HepG2 (cell line): ENCODE measurements around the gene EPHA2. TPM values are rescaled to one million over a fixed set of nuclear protein-coding genes. Genes with fewer than 3 reads are reported as not detected.
A peak's percentile ranks its signal among the peaks of the same experiment; 100 is the strongest.

Experiments
- ATAC-seq: fragments of 200-7000 bp; cut with Tn5 transposase; 3 replicates; pipeline ENCODE4 v1.9.1; 2020; ENCODE audit warnings: mild to moderate bottlenecking, moderate library complexity
- BruUV-seq: library from RNA; stranded (reverse); fragments of 400-500 nt; replicated peaks from 2 replicates; lab custom pipeline; 2021; lab: Mats Ljungman, UMichigan
- CTCF ChIA-PET: fragments of 300-600 bp; formaldehyde crosslinking; extraction: SDS; loops from one replicate; lab custom pipeline; 2021; ENCODE audit warnings: low total read pairs, inconsistent platforms, low intra/inter-chr PET ratio; lab: Yijun Ruan, JAX
- POLR2A ChIA-PET: fragments of 350-600 bp; sonication (Branson Sonifier 250); formaldehyde crosslinking; loops from one replicate; lab custom pipeline; 2020; ENCODE audit warnings: antibody characterized with exemption, inconsistent platforms; lab: Yijun Ruan, JAX
- DNase-seq: peaks from one replicate; pipeline ENCODE4 v3.0.0-alpha.2; 2015; ENCODE audit warnings: low spot score
- FAIRE-seq: peaks from 3 replicates; lab custom pipeline; 2011; peaks lifted over from hg19 to GRCh38; lab: Jason Lieb, UNC
- H2AFZ ChIP-seq: one replicate; pipeline ENCODE4 v1.6.1; 2011; ENCODE audit warnings: low read length, inconsistent platforms
- H3K27ac ChIP-seq: fragments of 300-600 bp; 3 replicates; pipeline ENCODE4 v1.8.0; 2011; ENCODE audit warnings: mixed run types, mild to moderate bottlenecking, mixed read lengths, low read length, inconsistent platforms; ENCODE audit not compliant: insufficient read depth; ENCODE audit errors: extremely low read length
- H3K27me3 ChIP-seq, 2 experiments: fragments of 200-600 bp in 1 of 2; 2 replicates in 1 of 2; 3 replicates in 1 of 2; pipeline versions ENCODE4 v1.6.0 to v1.8.0; 2011; ENCODE audit warnings: low read length in 2 of 2, mild to moderate bottlenecking in 2 of 2, moderate library complexity in 2 of 2, inconsistent platforms in 1 of 2; ENCODE audit not compliant: insufficient read depth in 2 of 2, control insufficient read depth in 1 of 2
- H3K36me3 ChIP-seq, 2 experiments: fragments of 200-600 bp in 1 of 2; replicated peaks in 1 of 2; 2 replicates in 1 of 2; 3 replicates in 1 of 2; pipeline versions ENCODE4 v1.5.1 to v1.8.0; 2011; ENCODE audit warnings: low read length in 2 of 2, inconsistent platforms in 1 of 2; ENCODE audit not compliant: insufficient read depth in 2 of 2, control insufficient read depth in 1 of 2
- H3K4me1 ChIP-seq: 2 replicates; pipeline ENCODE4 v1.5.1; 2012; ENCODE audit warnings: low read length, inconsistent platforms; ENCODE audit not compliant: insufficient read depth
- H3K4me2 ChIP-seq: 2 replicates; pipeline ENCODE4 v1.6.0; 2011; ENCODE audit warnings: low read depth, low read length, inconsistent platforms
- H3K4me3 ChIP-seq, 3 experiments: fragments of 200-600 bp in 1 of 3; sonication (generic), shearing (Covaris generic) in 1 of 3; replicated peaks in 1 of 3; 2 replicates each; pipeline ENCODE4 v1.5.1; 2011 to 2016; ENCODE audit warnings: low read length in 3 of 3, inconsistent platforms in 2 of 3, low read depth in 2 of 3, mild to moderate bottlenecking in 2 of 3, control low read depth in 1 of 3, mixed read lengths in 1 of 3; ENCODE audit not compliant: insufficient read depth in 1 of 3
- H3K79me2 ChIP-seq: one replicate; pipeline ENCODE4 v1.6.1; 2011; ENCODE audit warnings: low read length, inconsistent platforms; ENCODE audit not compliant: insufficient read depth
- H3K9ac ChIP-seq: 2 replicates; pipeline ENCODE4 v1.6.0; 2011; ENCODE audit warnings: mild to moderate bottlenecking, low read depth, low read length, inconsistent platforms; ENCODE audit not compliant: insufficient read depth
- H3K9me3 ChIP-seq: 2 replicates; pipeline ENCODE4 v1.5.1; 2012; ENCODE audit warnings: mild to moderate bottlenecking, low read length
- H4K20me1 ChIP-seq: 2 replicates; pipeline ENCODE4 v1.6.0; 2011; ENCODE audit warnings: inconsistent platforms, mild to moderate bottlenecking, low read length, moderate library complexity; ENCODE audit not compliant: insufficient read depth
- BATF2 ChIP-seq: sonication (generic); formaldehyde crosslinking; IDR thresholded peaks from 2 replicates; pipeline ENCODE4 v1.8.0; 2022; ENCODE audit warnings: mild to moderate bottlenecking, missing genetic modification reagents, moderate library complexity
- ELK4 ChIP-seq: sonication (generic); formaldehyde crosslinking; IDR thresholded peaks from 2 replicates; pipeline ENCODE4 v1.9.0; 2021; ENCODE audit warnings: missing genetic modification reagents, borderline replicate concordance
- GMEB2 ChIP-seq: IDR thresholded peaks from 2 replicates; pipeline ENCODE4 v1.6.1; 2016; ENCODE audit warnings: missing biosample characterization, missing genetic modification reagents, low read depth
- HNRNPL ChIP-seq: fragments of 200-400 bp; formaldehyde crosslinking; IDR thresholded peaks from 2 replicates; pipeline ENCODE4 v1.6.1; 2017; ENCODE audit warnings: mild to moderate bottlenecking, low read depth, low read length
- HNRNPLL ChIP-seq: fragments of 200-400 bp; formaldehyde crosslinking; IDR thresholded peaks from 2 replicates; pipeline ENCODE4 v1.6.1; 2017; ENCODE audit warnings: mild to moderate bottlenecking, low read depth, low read length; ENCODE audit not compliant: poor library complexity, severe bottlenecking
- MEIS1 ChIP-seq: sonication (generic); formaldehyde crosslinking; IDR thresholded peaks from 2 replicates; pipeline ENCODE4 v1.9.0; 2021; ENCODE audit warnings: mild to moderate bottlenecking, missing genetic modification reagents, moderate library complexity, borderline replicate concordance
- NRL ChIP-seq: sonication (generic); formaldehyde crosslinking; IDR thresholded peaks from 2 replicates; pipeline ENCODE4 v1.5.0; 2020; ENCODE audit warnings: missing genetic modification reagents, mild to moderate bottlenecking, moderate library complexity, borderline replicate concordance
- SMAD9 ChIP-seq: sonication (generic); formaldehyde crosslinking; IDR thresholded peaks from 2 replicates; pipeline ENCODE4 v1.5.1; 2020; ENCODE audit warnings: mild to moderate bottlenecking, missing genetic modification reagents
- ZFP82 ChIP-seq: sonication (generic); formaldehyde crosslinking; IDR thresholded peaks from 2 replicates; pipeline ENCODE4 v1.5.1; 2020; ENCODE audit warnings: mild to moderate bottlenecking, missing genetic modification reagents, borderline replicate concordance
- ZFP90 ChIP-seq: sonication (generic); formaldehyde crosslinking; IDR thresholded peaks from 2 replicates; pipeline ENCODE4 v1.8.0; 2022; ENCODE audit warnings: missing genetic modification reagents, mild to moderate bottlenecking, inconsistent platforms, borderline replicate concordance
- ZNF672 ChIP-seq: sonication (generic); formaldehyde crosslinking; IDR thresholded peaks from 2 replicates; pipeline ENCODE4 v1.8.1; 2022; ENCODE audit warnings: missing genetic modification reagents
- ZNF792 ChIP-seq: IDR thresholded peaks from 2 replicates; pipeline ENCODE4 v1.6.1; 2016
- WGBS: methylation state at CpG from one replicate; pipeline ENCODE4 v1.1.6; 2017; ENCODE audit warnings: low lambda C conversion rate; 5-methylcytosine and 5-hydroxymethylcytosine counted together
- in situ Hi-C: cut with HindIII; loops from 2 replicates; pipeline ENCODE4 v1.10.0; 2017; ENCODE audit warnings: low pct_unique_long_range_greater_than_20kb; ENCODE audit not compliant: extremely low pct_ligation_motif_present
- intact Hi-C: fragments of 100-400 bp; cut with micrococcal nuclease; formaldehyde crosslinking; loops from one replicate; pipeline ENCODE4 v1.10.0; 2022; ENCODE audit not compliant: unreplicated experiment
- polyA plus RNA-seq, 8 experiments: library from polyadenylated mRNA; depleted of rRNA in 3 of 8; stranded (reverse) in 7 of 8; unstranded in 1 of 8; fragments of >200 nt; fragmentation: Illumina TruSeq in 4 of 8; extraction: Trizol in 4 of 8; gene quantifications; 2 replicates each; pipeline versions ENCODE4 v1.2.1 to v1.2.3, GENCODE V29; 2011 to 2016; ENCODE audit warnings: low read depth in 4 of 8, missing spikeins in 1 of 8, mixed read lengths in 1 of 8; ENCODE audit not compliant: insufficient read depth in 1 of 8
- total RNA-seq, 5 experiments: library from RNA; depleted of rRNA; stranded (reverse); fragments of >200 nt; fragmentation: Illumina TruSeq; extraction: Trizol; gene quantifications; 2 replicates each; pipeline ENCODE4 v1.2.3, GENCODE V29; 2016; ENCODE audit warnings: low read depth in 1 of 5

Gene EPHA2
- total and polyA plus RNA-seq, 2 of the 13 experiments (the other 11 are each of a cell fraction or from before 2014, with no cell fraction given), result 33.6 to 53.6 TPM

- Histone ChIP-seq H3K27ac (no peak overlapping the region), H2AFZ (no peak overlapping the region), H4K20me1 (no peaks in the 10 kb centered on the region), H3K9ac (no peak overlapping the region), H3K79me2 (no peaks in the 10 kb centered on the region), H3K36me3 (no peaks in the 10 kb centered on the region), H3K4me2 (peak overlapping the region; percentile 27; the same call in 1 of the 2 replicates), H3K4me3 (no peak overlapping the region), H3K4me1 (peaks cover 54% of the 10 kb centered on the region), H3K9me3 (no peaks in the 10 kb centered on the region), H3K27me3 (peaks cover 2 to 68% of the 10 kb centered on the region in 2 experiments; a peak in 4 of 5 replicates)
- in situ Hi-C loops, result no loop called here
- intact Hi-C loops, result no loop called here
- DNase-seq (no peak), ATAC-seq (no peak), FAIRE-seq (no peak)
- TF ChIP-seq ZNF792 (CRISPR knock-in tag) (no peak), ZFP90 (CRISPR knock-in tag) (no peak), ZFP82 (CRISPR knock-in tag) (no peak), ELK4 (CRISPR knock-in tag) (no peak), HNRNPL (no peak), NRL (CRISPR knock-in tag) (no peak), ZNF672 (no peak), SMAD9 (no peak), MEIS1 (no peak), GMEB2 (CRISPR knock-in tag) (no peak), HNRNPLL (no peak), BATF2 (CRISPR knock-in tag) (no peak)
- POLR2A ChIA-PET, result interaction anchor here (1.1 kb wide), 1 partner anchor 27 kb away, joined by 3 read pairs; no protein-coding TSS in a partner anchor
- WGBS, result 38% methylated on average over 8 of the region's 9 CpGs
- BruUV-seq, result no TSS peak
- CTCF ChIA-PET, result no interaction called here
Measured at GRCh38 chr1:16093611-16094010, 62.3 kb downstream of the EPHA2 start.
